Activated T-helper 1 cell treated with Interleukin-2 at 50 U/mL for 16 hours (primary cell): ENCODE results near the gene THADA.
"Not testable (repeated sequence)": the region's sequence is repeated elsewhere in the genome, so short reads cannot be mapped to it uniquely, and the experiment has no call there.

Experiments
- DNase-seq: peaks from one replicate; pipeline ENCODE4 v3.0.0-alpha.2; 2020; ENCODE audit warnings: low read depth

The THADA gene

GRCh38 chr2:43209204-43209717 is 386.6 kb downstream of the THADA start:
- no peak for DNase-seq

GRCh38 chr2:43207553-43208300 is 388.1 kb downstream of the THADA start:
- DNase-seq: no peak

- no peak for DNase-seq
These were observed 389.2 kb downstream of the THADA start for GRCh38 chr2:43206602-43207001.

- DNase-seq: no peak
These were observed 392.5 kb downstream of the THADA start for GRCh38 chr2:43203373-43203772.

GRCh38 chr2:43202289-43202688 is 393.5 kb downstream of the THADA start:
- no peak for DNase-seq

- no peak for DNase-seq
These were observed 394.3 kb downstream of the THADA start for GRCh38 chr2:43201497-43201896.

GRCh38 chr2:43201016-43201415 is 394.8 kb downstream of the THADA start:
- no peak for DNase-seq

GRCh38 chr2:43199492-43200488 is 396.0 kb downstream of the THADA start:
- DNase-seq: no peak

- DNase-seq: no peak
These were observed 397.6 kb downstream of the THADA start for GRCh38 chr2:43198263-43198662.

- no peak for DNase-seq
These were observed 398.3 kb downstream of the THADA start for GRCh38 chr2:43197588-43197896.

- no peak for DNase-seq
These were observed 398.9 kb downstream of the THADA start for GRCh38 chr2:43196768-43197587.

- DNase-seq: no peak
These were observed 401.5 kb downstream of the THADA start for GRCh38 chr2:43194121-43194869.

- DNase-seq: no peak
These were observed 402.2 kb downstream of the THADA start for GRCh38 chr2:43193652-43194120.

- DNase-seq: no peak
These were observed 402.8 kb downstream of the THADA start for GRCh38 chr2:43192744-43193651.

- DNase-seq: no peak
These were observed 403.8 kb downstream of the THADA start for GRCh38 chr2:43191947-43192516.

GRCh38 chr2:43190311-43191052 is 405.4 kb downstream of the THADA start:
- no peak for DNase-seq

- not testable (repeated sequence) for DNase-seq
These were observed 406.0 kb downstream of the THADA start for GRCh38 chr2:43189861-43190260.

GRCh38 chr2:43188561-43189386 is 407.1 kb downstream of the THADA start:
- DNase-seq: no peak
